ENCODE data around the gene TLCD3B. TPM values are rescaled to one million over a fixed set of nuclear protein-coding genes. Genes with fewer than 3 reads are reported as not detected.

Gene TLCD3B
- total and polyA plus RNA-seq, 9 of the 15 experiments (the other 6 are each of a cell fraction or from before 2014, with no cell fraction given) = 0.10 to 0.52 (median 0.23) TPM; not detected in 4

DNA sequence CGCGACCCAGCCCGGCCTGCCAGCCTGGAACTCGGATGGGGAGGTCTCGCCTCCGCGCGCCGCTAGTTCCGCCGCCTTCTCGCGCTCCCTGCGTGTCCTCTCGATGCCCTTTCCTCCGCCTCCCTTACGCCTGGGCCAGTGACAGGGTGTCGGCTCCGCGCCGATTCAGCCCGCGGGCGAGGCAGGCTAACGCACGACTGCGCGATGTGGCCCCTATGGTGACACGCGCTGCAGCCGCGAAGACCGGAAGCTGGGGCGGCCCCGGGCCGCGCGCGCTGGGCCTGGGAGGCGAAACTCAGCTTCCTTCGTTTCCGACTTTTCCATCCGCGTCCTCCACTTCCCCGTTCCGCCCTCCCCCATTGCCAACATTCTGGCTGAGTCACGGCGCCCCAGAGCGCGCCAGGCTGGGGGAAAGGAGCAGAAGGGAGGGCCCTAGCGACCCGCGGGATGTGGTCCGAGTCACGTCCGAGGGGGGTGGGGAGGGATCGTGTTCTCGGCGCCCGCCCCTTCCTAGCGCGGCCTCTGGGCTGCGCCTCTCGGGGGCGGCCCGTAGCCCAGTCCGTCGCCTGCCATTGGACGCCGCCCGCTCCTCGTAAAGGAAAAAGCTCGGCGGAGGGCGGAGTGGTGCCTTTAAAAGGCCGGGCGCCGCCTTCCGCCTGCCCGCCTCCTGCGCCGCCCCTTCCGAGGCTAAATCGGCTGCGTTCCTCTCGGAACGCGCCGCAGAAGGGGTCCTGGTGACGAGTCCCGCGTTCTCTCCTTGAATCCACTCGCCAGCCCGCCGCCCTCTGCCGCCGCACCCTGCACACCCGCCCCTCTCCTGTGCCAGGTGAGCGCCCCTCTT is 34.3 kb upstream of the TLCD3B start, which contains the start of gene ALDOA (continued):
- TF ChIP-seq, protein P1, sequence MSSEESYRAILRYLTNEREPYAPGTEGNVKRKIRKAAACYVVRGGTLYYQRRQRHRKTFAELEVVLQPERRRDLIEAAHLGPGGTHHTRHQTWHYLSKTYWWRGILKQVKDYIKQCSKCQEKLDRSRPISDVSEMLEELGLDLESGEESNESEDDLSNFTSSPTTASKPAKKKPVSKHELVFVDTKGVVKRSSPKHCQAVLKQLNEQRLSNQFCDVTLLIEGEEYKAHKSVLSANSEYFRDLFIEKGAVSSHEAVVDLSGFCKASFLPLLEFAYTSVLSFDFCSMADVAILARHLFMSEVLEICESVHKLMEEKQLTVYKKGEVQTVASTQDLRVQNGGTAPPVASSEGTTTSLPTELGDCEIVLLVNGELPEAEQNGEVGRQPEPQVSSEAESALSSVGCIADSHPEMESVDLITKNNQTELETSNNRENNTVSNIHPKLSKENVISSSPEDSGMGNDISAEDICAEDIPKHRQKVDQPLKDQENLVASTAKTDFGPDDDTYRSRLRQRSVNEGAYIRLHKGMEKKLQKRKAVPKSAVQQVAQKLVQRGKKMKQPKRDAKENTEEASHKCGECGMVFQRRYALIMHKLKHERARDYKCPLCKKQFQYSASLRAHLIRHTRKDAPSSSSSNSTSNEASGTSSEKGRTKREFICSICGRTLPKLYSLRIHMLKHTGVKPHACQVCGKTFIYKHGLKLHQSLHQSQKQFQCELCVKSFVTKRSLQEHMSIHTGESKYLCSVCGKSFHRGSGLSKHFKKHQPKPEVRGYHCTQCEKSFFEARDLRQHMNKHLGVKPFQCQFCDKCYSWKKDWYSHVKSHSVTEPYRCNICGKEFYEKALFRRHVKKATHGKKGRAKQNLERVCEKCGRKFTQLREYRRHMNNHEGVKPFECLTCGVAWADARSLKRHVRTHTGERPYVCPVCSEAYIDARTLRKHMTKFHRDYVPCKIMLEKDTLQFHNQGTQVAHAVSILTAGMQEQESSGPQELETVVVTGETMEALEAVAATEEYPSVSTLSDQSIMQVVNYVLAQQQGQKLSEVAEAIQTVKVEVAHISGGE (CRISPR knock-in tag; IDR thresholded peaks at IDR 0.05) = peak; percentile 39 to 88 (median 43); a peak in 4 of 6 replicates
- TF ChIP-seq, protein P2, sequence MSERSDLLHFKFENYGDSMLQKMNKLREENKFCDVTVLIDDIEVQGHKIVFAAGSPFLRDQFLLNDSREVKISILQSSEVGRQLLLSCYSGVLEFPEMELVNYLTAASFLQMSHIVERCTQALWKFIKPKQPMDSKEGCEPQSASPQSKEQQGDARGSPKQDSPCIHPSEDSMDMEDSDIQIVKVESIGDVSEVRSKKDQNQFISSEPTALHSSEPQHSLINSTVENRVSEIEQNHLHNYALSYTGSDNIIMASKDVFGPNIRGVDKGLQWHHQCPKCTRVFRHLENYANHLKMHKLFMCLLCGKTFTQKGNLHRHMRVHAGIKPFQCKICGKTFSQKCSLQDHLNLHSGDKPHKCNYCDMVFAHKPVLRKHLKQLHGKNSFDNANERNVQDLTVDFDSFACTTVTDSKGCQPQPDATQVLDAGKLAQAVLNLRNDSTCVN (CRISPR knock-in tag; IDR thresholded peaks at IDR 0.05) = peak; percentile 85; the same call in 1 of the 2 replicates
- TF ChIP-seq, protein P3, sequence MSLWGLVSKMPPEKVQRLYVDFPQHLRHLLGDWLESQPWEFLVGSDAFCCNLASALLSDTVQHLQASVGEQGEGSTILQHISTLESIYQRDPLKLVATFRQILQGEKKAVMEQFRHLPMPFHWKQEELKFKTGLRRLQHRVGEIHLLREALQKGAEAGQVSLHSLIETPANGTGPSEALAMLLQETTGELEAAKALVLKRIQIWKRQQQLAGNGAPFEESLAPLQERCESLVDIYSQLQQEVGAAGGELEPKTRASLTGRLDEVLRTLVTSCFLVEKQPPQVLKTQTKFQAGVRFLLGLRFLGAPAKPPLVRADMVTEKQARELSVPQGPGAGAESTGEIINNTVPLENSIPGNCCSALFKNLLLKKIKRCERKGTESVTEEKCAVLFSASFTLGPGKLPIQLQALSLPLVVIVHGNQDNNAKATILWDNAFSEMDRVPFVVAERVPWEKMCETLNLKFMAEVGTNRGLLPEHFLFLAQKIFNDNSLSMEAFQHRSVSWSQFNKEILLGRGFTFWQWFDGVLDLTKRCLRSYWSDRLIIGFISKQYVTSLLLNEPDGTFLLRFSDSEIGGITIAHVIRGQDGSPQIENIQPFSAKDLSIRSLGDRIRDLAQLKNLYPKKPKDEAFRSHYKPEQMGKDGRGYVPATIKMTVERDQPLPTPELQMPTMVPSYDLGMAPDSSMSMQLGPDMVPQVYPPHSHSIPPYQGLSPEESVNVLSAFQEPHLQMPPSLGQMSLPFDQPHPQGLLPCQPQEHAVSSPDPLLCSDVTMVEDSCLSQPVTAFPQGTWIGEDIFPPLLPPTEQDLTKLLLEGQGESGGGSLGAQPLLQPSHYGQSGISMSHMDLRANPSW (CRISPR knock-in tag; IDR thresholded peaks at IDR 0.05) = 0 out of 2 replicates have a peak, but pooled peaks have one; percentile 25
- TF ChIP-seq ZNF354B (CRISPR knock-in tag; IDR thresholded peaks at IDR 0.05) = no peak
- TF ChIP-seq ETV5 (CRISPR knock-in tag; IDR thresholded peaks at IDR 0.05; ENCODE audit: low read depth) = peak; percentile 93
- no peak for TF ChIP-seq TEAD2 (tag; IDR thresholded peaks at IDR 0.05)
- peak; percentile 88 to 91 for TF ChIP-seq MAZ (CRISPR knock-in tag; conservative IDR thresholded peaks at IDR 0.05 in 1 of 2, IDR thresholded peaks at IDR 0.05 in 1 of 2)
- TF ChIP-seq, protein P4, sequence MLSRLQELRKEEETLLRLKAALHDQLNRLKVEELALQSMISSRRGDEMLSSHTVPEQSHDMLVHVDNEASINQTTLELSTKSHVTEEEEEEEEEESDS (CRISPR knock-in tag; IDR thresholded peaks at IDR 0.05) = no peak
- TF ChIP-seq SMAD3 (CRISPR knock-in tag; conservative IDR thresholded peaks at IDR 0.05) = peak; percentile 75; the same call in 1 of the 2 replicates
- TF ChIP-seq, protein P5, sequence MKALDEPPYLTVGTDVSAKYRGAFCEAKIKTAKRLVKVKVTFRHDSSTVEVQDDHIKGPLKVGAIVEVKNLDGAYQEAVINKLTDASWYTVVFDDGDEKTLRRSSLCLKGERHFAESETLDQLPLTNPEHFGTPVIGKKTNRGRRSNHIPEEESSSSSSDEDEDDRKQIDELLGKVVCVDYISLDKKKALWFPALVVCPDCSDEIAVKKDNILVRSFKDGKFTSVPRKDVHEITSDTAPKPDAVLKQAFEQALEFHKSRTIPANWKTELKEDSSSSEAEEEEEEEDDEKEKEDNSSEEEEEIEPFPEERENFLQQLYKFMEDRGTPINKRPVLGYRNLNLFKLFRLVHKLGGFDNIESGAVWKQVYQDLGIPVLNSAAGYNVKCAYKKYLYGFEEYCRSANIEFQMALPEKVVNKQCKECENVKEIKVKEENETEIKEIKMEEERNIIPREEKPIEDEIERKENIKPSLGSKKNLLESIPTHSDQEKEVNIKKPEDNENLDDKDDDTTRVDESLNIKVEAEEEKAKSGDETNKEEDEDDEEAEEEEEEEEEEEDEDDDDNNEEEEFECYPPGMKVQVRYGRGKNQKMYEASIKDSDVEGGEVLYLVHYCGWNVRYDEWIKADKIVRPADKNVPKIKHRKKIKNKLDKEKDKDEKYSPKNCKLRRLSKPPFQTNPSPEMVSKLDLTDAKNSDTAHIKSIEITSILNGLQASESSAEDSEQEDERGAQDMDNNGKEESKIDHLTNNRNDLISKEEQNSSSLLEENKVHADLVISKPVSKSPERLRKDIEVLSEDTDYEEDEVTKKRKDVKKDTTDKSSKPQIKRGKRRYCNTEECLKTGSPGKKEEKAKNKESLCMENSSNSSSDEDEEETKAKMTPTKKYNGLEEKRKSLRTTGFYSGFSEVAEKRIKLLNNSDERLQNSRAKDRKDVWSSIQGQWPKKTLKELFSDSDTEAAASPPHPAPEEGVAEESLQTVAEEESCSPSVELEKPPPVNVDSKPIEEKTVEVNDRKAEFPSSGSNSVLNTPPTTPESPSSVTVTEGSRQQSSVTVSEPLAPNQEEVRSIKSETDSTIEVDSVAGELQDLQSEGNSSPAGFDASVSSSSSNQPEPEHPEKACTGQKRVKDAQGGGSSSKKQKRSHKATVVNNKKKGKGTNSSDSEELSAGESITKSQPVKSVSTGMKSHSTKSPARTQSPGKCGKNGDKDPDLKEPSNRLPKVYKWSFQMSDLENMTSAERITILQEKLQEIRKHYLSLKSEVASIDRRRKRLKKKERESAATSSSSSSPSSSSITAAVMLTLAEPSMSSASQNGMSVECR (CRISPR knock-in tag; IDR thresholded peaks at IDR 0.05) = peak; percentile 92
- no peak for TF ChIP-seq ZNF75A (CRISPR knock-in tag; IDR thresholded peaks at IDR 0.05)

All from K562 (cell line).